HG03460 (cell line): ENCODE measurements around the gene RPL13A.
"Not testable (repeated sequence)": the region's sequence is repeated elsewhere in the genome, so short reads cannot be mapped to it uniquely, and the experiment has no call there.

Source experiments
- ATAC-seq: cut with Tn5 transposase; IDR thresholded peaks from one replicate; pipeline ENCODE4 v1.9.1; 2021; ENCODE audit not compliant: unreplicated experiment

Gene RPL13A

DNA sequence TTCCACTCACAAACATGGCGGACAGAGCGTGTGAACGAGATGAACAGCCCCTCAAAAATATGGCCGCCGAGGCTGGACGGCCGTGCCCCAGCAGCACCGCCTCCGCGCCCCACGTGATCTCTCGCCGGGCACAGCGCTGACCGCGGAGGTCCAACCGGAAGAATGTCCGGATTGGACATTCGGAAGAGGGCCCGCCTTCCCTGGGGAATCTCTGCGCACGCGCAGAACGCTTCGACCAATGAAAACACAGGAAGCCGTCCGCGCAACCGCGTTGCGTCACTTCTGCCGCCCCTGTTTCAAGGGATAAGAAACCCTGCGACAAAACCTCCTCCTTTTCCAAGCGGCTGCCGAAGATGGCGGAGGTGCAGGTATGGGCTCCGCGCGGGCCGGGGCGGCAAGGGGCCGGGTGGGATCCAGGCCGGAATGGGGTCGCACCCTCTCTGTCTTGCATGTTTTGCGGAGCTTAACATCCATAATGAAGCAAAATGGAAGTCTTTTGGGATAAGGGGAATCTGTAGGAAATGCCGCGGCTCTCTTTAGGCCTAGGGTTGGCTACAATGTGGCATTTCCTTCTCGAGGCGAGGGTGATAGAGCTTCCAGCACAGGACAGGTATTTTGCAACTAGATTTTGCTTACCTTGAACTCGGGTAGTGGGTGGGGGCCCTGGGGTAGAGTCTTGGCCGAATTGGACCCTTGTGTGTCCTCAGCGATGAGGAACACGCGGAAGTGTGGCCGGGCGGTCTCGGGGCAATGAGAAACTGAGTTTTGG lies at the start of gene RPL13A:
RPL13A (plus strand) TSS at position 332 of the 769 bp plus-strand sequence; CDS start at position 354, 22 bp downstream.
- ATAC-seq: peak; percentile 86

DNA sequence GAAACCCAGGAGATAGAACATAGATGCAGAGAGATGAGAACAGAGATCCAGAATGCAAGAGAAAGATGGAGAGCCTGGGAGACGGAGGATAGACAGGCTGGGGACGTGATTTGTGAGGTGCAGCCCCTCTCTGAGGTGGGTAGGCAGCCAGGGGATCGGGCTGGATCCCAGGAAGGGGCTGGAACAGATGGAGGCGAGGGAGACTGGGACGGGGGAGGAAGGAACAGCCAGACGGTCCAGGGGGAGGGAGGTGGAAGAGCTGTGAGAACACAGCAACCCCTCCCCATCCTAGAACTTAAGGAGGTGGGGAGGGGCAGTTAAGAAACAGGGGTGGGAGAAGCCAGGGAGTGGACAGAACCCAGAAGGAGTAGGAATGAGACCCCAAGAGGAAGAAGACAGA lies 49.1 kb upstream of the RPL13A start:
- ATAC-seq: no peak

DNA sequence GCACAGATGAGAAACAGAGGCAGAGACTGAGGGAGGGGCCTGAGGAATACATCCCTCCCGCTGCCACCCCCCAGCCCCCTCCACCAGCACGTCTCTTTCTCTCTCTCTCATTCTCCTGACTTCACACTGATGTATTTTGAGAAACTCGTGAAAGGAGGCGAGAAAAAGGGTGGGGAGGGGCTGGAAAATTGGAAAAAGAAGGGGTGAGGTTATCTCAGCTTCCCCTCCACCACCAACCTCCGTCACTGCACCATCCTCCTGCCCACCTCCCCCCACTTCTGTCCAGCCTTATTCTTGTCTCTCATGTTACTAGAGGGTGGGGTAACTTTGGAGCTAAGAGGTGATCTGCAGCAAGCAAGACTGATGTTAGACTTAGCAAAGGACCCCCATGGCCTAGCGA lies 47.6 kb upstream of the RPL13A start:
- no peak for ATAC-seq

DNA sequence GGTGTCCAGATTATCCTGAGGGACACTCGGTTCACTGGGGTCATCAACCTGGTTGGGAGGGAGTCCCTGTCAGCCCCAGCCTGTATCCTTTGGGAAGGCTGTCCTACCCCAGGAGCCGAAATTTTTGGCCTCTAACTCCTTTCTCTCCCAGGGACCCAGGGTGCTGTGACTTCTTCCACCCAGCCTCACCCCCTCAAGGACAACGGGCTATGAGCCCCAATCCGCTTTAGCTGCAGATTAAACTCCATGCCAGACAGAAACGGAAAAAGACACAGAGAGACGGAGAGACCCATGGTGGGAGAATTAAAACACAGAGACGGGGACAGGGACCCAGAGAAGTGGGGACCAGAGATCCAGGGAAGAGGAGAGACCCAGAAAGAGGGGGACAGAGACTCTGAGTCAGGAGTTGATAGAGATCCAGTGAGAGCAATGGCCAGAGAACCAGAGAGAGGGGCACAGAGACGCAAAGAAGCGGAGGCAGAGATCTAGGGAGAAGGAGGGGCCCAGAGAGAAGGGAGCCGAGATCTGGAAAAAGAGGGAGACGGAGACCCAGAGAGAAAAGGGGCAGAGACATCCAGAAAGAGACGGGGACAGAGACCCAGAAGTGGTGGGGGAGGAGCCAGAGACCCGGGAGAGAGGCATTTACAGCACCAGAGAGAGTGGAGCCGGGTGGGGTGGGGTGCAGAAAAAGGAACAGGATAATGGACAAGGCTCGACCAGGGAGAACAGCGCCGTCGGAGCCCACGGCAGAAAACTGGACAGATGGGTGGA lies 46.8 kb upstream of the RPL13A start:
- no peak for ATAC-seq

DNA sequence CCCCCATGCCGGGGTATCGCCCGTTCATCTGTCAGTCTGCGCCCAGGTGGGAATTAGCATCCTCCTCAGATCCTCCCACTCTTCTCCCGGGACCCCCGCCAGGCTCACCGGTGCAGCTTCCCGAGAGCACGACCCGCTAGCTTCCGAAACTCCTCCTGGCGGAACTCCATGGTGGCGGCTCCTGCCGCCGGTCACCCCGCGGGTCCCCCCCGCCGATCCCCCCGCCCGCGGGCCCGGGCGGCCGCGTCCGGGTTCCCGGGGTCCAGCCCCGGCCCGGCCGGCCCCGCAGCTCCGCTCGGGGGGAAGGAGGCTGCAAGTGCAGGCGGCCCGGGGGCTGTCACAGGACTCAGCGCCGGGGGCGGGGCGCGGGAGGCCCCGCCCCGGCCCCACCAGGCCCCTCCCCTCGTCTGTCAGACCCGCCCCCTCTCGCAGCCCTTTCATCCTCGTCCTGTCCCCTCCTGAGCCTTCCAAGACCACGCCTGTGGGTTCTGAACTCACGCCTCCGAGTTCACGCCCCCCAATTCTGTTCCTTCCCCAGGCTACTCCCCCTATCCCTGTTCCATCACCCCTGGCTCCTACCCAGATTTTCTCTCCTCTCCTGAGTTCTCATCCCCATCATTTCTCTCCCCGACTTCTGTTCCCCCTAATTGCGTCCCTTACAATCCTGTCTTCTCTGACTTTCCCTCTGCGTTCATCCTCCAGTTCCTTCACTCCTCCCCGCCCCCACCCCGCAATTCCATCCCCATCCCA lies 46.0 kb upstream of the RPL13A start, which contains the start of gene SLC17A7:
SLC17A7 (minus strand) TSS at position 318 of the 750 bp plus-strand sequence; CDS start at position 170, 148 bp downstream.
- ATAC-seq: no peak

DNA sequence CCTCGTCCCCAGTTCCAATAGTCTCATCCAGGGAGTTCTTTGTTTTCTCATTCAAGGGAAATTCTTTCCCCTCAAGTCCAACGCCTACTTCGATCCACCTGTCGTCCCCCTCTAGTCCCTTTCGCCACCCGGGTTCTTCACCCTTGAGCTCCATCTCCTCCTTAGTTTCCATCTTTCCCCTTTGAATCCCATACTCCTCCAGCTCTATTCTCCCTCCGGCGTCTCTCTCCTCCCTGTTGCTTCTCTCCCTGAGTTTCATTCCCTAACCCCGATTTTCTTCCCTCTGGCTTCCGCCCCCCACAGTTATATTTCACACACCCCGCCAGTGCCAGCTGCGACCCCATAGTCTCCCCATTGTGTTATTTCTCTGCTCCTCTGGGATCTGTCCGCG lies 45.5 kb upstream of the RPL13A start:
- ATAC-seq: no peak

DNA sequence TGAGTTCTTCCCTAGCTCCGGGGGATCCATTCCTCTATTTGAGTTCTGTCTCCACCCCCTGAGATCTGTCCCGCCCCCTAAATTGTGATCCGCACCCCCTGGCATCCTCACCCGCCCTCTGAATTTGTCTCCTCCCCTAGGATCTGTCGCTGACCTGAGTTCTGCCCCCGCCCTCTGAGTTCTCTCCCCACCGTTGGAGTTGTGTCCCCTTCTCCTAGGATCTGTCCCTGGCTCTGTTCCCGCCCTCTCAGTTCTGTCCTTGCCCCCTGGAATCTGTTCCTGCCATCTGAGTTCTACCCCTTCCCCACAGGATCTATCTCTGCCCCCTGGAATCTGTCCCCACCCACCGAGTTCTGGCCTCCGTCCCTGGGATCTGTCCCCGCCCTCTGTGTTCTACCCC lies 45.1 kb upstream of the RPL13A start:
- ATAC-seq: no peak

DNA sequence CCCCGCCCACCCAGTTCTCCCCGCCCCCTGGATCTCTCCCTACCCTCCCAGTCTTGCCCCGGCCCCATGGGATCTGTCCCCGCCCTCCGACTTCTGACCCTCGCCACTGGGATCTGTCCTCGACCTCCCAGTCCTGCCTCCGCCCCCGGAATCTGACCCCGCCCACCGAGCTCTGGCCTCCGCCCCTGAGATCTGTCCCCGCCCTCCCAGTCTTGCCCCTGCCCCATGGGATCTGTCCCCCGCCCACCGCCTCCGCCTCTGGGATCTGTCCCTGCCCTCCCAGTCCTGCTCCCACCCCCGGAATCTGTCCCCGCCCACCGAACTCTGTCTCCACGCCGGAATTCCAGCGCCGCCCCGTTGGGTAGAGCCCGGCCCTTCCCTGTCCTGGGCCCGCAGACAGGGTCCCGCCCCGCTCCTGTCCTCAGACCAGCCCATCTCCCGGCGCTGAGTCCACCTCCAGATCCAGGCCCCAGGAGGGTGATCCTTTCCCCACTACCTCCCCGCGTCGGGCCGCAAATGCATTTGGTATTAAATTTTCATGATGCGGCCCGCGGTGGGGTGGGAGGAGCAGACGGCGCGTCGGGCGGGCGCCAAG lies 44.5 kb upstream of the RPL13A start:
- peak; percentile 12 for ATAC-seq

DNA sequence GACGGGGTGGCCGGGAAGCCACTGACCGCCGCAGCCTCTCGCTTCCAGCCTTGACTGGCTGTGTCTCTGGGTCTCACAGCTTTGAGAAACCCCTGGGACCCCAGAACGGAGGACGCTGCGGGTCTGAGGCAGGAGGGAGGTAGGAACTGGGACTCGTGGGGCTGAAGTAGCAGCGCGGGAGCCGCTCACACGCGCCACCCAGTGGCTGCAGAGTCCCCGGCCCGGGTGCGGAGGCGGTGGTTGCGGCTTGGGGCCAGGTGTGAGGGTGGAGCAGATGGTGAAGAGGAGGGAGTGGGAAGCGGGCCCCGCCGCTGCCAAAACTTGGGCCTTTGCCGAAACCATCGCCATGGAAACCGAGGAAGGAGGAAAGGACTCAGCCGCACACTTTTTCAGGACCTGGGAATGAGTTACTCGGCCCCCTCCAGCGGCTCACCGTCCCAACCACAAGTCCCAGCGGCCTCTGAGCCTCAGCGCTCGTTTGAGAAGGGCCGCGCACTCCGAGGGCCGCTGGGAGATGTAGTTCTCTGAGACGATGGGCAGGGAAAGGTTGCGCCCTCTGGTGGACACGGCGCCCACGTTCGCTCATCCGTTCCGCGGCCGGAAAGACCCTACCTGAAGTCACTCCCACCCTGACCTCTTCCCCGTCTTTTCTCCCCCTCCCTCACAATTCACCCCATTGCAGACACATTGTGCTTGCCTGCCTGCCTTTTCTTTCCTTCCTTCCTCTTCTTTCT lies 43.9 kb upstream of the RPL13A start:
- peak; percentile 82 for ATAC-seq

DNA sequence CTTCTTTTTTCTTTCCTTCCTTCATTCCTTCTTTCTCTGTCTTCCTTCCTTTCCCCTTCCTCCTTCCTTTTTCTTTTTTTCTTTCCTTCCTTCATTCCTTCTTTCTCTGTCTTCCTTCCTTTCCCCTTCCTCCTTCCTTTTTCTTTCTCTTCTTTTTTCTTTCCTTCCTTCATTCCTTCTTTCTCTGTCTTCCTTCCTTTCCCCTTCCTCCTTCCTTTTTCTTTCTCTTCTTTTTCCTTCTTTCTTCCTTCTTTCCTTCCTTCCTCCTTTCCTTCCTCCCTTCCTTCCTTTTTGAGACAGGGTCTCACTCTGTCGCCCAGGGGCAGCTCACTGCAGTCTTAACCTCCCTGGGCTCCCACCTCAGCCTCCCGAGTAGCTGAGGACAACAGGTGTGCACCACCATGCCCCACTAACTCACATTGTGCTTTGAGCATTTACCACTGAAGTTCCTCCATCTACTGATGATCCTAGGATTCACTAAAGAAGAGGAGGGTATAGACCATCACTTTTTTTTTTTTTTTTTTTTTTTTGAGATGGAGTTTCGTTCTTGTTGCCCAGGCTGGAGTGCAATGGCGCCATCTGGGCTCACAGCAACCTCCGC lies 43.2 kb upstream of the RPL13A start:
- not testable (repeated sequence) for ATAC-seq

DNA sequence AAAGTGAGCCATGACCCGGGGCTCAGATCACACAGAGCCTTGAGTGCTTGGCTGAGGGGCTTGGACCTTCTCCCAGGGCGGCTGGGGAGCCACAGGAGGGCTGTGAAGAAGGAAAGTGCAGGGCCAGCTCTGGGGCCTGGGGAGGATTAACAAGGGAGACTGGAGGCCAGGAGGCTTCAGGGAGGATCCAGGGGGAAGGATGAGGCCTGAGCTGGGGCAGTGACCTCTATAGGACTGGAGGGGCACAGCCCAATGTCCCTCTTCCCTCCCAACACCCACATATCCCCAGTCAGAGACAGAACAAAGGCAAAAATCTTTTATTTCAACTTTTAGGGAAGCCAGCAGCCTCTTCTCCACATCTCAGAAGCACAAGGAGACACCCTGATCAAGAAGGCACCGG lies 41.4 kb upstream of the RPL13A start:
- no peak for ATAC-seq

DNA sequence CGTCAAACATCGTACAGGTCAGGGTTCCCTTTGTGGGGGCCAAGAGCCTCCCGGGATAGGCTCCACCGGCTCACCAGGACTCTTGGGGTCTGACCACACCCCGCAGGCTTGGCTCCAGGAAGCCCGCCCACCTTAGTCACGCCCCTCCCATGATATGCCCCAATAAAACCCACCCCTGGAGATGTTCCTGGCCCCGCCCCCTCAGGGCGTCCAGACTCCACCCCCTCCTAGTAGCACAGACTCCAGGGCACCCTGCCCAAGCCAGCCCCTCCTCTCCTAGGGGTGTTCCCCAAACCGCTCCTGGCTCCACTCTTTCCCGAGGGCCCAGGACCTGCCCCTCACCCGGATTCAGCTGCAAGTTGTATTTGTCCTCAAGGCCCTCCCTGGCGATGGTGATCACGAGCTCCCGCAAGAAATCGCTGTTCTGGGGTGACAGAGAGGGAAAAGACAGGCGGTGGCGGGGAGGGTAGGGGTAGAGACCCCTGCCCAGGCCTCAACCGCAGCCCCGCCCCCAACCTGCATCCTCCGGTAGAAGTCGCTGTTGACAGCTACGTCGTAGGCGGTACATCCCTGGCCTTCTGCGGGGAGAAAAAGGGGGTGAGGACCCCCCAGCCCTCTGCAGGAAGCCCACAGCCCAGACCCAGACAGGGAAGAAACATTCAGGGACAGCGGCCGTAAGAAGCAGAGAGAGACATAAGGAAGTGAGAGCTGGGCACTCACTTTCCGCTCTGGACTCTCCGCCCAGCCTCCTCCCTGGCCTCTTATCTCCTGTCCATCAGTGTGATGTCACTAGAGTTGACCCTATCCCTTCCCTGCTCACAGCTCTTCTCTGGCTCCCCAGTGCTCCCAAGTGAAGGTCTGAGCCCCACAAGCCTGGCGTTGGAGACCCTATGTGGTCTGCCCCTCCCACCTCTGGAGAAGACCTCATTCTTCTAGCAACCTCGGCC lies 39.6 kb upstream of the RPL13A start:
- ATAC-seq: no peak

GRCh38 chr19:49448432-49448786 lies 39.0 kb upstream of the RPL13A start:
- ATAC-seq: no peak

GRCh38 chr19:49450405-49450804 lies 37.0 kb upstream of the RPL13A start:
- ATAC-seq: no peak

DNA sequence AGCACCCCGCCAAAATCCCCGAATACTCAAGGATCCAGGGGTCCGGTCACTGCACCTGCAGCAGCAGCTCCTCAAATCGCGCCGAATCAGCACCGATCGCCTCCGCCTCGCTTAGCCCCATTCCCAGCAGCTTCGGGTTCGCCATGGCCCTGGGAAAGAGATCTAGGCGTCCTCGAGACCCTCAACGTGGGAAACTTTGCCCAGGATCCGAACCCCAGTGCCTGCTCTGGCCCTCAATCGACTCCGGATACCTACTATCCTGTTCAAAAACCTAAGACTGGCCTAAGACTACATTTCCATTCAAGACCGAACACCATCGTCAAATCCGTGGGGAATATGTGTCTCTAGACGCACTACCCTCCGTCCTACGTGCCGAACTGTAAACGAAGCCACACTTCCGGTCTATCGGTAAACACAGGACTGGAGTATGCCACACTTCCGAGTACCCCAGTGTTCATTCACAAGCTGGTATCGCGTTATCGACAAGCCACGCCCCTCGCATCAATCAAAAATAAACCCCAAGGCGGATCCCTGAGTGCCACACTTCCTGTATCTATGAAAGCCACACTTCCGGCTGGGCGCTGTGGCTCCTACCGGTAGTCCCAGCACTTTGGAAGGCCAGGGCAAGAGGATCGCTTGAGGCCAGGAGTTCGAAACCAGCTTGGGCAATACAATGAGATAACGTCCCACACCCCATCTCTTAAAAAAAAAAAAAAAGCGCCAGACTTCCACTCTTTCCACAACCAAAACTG lies 35.8 kb upstream of the RPL13A start, which contains the start of gene PIH1D1:
PIH1D1 (minus strand) TSS at position 385 of the 752 bp plus-strand sequence; CDS start at position 145, 240 bp downstream.
- ATAC-seq: peak; percentile 59

- ATAC-seq: peak; percentile 79
Measured at GRCh38 chr19:49453013-49453756, 34.2 kb upstream of the RPL13A start, which contains the start of gene ALDH16A1. ALDH16A1 (plus strand) TSS chr19:49453225; CDS start chr19:49453332, 107 bp downstream.

DNA sequence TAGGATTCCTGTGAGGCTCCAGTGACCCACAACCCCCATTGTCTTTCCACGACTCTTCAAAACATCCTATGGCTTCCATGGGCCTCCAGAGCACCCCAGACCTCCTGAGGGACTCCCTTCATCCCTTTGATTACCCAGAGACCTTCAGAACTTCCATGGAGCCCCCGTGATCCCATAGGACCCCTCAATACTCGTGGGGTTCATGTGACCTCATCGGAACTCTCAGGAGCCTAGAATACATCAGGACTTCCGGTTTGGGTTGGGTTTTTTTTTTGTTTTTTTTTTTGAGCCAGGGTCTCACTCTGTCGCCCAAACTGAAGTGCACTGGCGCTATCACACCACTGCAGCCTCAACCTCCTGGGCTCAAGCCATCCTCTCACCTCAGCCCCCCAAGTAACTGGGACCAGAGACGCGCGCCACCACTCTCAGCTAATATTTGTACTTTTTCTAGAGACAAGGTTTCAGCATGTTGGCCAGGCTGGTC lies 33.6 kb upstream of the RPL13A start:
- ATAC-seq: no peak
